Colonic mucosa (tissue), 4 donors: Measurements from ENCODE around the gene PCYOX1L. TPM values are rescaled to one million over a fixed set of nuclear protein-coding genes. Genes with fewer than 3 reads are reported as not detected.

Experiments used
- DNase-seq: peaks from one replicate; pipeline ENCODE4 v3.0.0-alpha.2; 2020
- H3K27ac ChIP-seq: fragments of 200-600 bp; one replicate; pipeline ENCODE4 v1.8.0; 2021
- H3K27me3 ChIP-seq: fragments of 200-600 bp; one replicate; pipeline ENCODE4 v1.8.0; 2021
- H3K36me3 ChIP-seq: fragments of 200-600 bp; one replicate; pipeline ENCODE4 v1.8.0; 2021
- H3K4me1 ChIP-seq: fragments of 200-600 bp; one replicate; pipeline ENCODE4 v1.8.0; 2021; ENCODE audit warnings: mild to moderate bottlenecking
- H3K4me3 ChIP-seq: fragments of 200-600 bp; one replicate; pipeline ENCODE4 v1.8.0; 2021
- H3K9ac ChIP-seq, 2 donors: one replicate each; pipeline ENCODE4 v1.7.0; 2013; ENCODE audit warnings: control low read depth in 2 of 2, low read depth in 2 of 2, low read length in 2 of 2
- H3K9me3 ChIP-seq: fragments of 200-600 bp; one replicate; pipeline ENCODE4 v1.8.0; 2021
- CTCF ChIP-seq: fragments of 200-600 bp; IDR thresholded peaks from one replicate; pipeline ENCODE4 v1.8.0; 2022; ENCODE audit warnings: antibody characterized with exemption, mild to moderate bottlenecking
- intact Hi-C: fragments of 100-400 bp; cut with DNase I; formaldehyde crosslinking; loops from one replicate; pipeline ENCODE4 v1.14.1; 2022
- total RNA-seq, 2 donors: library from RNA; stranded (reverse); fragmentation: NEBNext Ultra II Directional in 1 of 2; extraction: Animal tissue kit (Norgen Biotek cat#: 25700) in 1 of 2; gene quantifications; one replicate each; pipeline ENCODE4 v1.2.1, GENCODE V29; 2021
- donor health status: healthy.
- donor health status: DM: no; HTN: no; CAD: no.
- donor health status: DM: no; HTN: no; CAD: no.

The PCYOX1L gene
- total RNA-seq, 2 donors from 2014 or later: 4.0 to 10.1 TPM

DNA sequence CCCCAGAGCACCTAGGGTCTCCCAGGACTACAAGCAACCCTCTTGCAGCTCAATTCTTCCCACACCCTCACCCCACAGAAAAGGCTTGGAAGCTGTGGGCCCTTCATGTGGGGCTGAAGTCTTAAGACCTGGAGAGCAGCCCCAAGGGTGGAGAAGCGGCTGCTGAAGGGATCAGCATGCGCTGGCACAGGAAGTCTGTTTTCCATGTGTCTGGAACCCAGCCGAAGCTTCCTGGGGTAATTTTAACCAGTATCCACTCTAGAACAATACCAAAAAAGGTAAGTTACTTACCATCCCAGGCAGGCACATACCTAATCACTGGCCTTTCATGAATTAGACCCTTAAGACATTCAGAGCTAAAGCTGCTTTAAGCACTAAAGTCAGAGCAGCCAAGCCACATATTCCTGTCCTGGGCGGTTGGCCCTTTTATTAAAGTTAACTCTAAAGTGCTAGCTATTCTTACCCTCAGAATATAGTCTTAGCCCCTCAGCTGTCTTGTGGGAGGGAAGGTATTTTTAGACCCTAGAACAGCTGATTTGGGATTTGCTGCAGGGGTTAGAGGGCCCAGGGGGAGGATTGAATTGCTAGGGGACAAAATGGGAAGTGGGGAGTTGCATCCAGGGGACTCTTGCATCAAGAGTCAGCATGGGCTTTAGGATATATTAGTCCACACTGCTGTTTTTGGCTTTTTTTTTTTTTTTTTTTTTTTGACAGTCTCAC lies 14.4 kb downstream of the PCYOX1L start:
- H3K4me1 ChIP-seq: no peaks in the 10 kb centered on the region
- no peak overlapping the region for H3K27ac ChIP-seq
- no peaks in the 10 kb centered on the region for H3K27me3 ChIP-seq
- no peak overlapping the region for H3K4me3 ChIP-seq
- DNase-seq: no peak
- H3K9ac ChIP-seq: no peak overlapping the region
- no peaks in the 10 kb centered on the region for H3K36me3 ChIP-seq
- no peaks in the 10 kb centered on the region for H3K9me3 ChIP-seq
- TF ChIP-seq CTCF: no peak
- intact Hi-C loops: no loop called here

DNA sequence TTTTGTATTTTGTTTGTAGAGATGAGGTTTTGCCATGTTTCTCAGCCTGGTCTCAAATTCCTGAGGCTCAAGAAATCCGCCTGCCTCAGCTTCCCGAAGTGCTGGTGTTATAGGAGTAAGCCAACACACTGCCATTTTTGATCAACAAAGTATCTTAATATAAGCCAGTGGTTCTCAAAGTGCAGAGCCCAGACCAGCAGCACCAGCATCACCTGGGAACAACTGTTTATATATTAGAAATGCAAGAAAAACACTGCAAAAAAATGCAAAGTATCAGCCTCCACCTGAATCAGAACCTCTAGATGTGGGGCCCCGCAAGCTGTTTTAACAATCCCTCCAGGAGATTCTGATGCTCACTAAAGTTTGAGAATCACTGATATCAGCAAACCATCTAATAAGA lies 15.1 kb downstream of the PCYOX1L start:
- no peaks in the 10 kb centered on the region for H3K9me3 ChIP-seq
- no peak overlapping the region for H3K27ac ChIP-seq
- H3K27me3 ChIP-seq: no peaks in the 10 kb centered on the region
- no peak overlapping the region for H3K4me3 ChIP-seq
- no peak for DNase-seq
- H3K9ac ChIP-seq: no peak overlapping the region
- TF ChIP-seq CTCF: no peak
- H3K4me1 ChIP-seq: no peaks in the 10 kb centered on the region
- no peaks in the 10 kb centered on the region for H3K36me3 ChIP-seq
- intact Hi-C loops: no loop called here

GRCh38 chr5:149374303-149374702 lies 16.5 kb downstream of the PCYOX1L start:
- Histone ChIP-seq H3K36me3 (no peaks in the 10 kb centered on the region), H3K27ac (no peak overlapping the region), H3K27me3 (no peaks in the 10 kb centered on the region), H3K9ac (no peak overlapping the region), H3K4me1 (no peaks in the 10 kb centered on the region), H3K4me3 (no peak overlapping the region), H3K9me3 (no peaks in the 10 kb centered on the region)
- TF ChIP-seq CTCF: no peak
- intact Hi-C loops: no loop called here
- no peak for DNase-seq

DNA sequence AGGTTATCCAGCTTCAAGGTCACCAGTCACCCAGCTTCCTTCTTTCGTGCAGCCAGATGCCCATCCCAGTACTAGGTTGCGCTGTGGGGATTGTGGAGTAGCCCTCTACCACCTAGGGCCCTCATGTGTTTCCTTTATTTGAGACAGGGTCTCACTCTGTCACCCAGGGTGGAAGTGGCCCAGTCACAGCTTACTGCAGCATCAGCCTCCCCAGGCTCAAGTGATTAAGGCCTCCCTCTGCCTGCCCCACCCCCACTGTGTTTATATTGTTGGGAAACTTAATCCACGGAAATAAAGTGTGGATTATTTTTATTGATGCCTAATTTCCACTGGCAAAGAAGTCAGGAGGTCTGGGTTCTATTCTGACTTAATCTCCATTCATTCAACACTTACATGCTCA lies 17.0 kb downstream of the PCYOX1L start:
- no peak for TF ChIP-seq CTCF
- H3K4me1 ChIP-seq: no peaks in the 10 kb centered on the region
- H3K9ac ChIP-seq: no peak overlapping the region
- no peak overlapping the region for H3K4me3 ChIP-seq
- intact Hi-C loops: no loop called here
- H3K36me3 ChIP-seq: no peaks in the 10 kb centered on the region
- no peaks in the 10 kb centered on the region for H3K9me3 ChIP-seq
- no peak for DNase-seq
- H3K27ac ChIP-seq: no peak overlapping the region
- H3K27me3 ChIP-seq: no peaks in the 10 kb centered on the region

DNA sequence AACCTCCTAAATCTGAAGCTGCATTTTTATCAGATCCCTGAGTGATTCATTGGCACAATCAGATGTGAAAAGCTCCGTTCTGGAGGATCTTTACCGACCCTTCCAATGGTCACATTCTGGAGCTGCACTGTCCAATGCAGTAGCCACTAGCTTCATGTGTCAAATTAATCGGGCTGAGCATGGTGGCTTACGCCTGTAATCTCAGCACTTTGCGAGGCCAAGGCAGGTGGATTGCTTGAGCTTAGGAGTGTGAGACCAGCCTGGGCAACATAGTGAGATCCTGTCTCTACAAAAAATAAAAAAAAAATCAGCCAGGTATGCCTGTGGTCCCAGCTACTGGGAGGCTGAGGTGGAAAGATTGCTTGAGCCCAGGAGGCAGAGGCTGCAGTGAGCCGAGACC lies 17.6 kb downstream of the PCYOX1L start:
- intact Hi-C loops: no loop called here
- no peak for TF ChIP-seq CTCF
- Histone ChIP-seq H3K27ac (no peak overlapping the region), H3K9me3 (no peaks in the 10 kb centered on the region), H3K27me3 (no peaks in the 10 kb centered on the region), H3K4me1 (no peaks in the 10 kb centered on the region), H3K36me3 (no peaks in the 10 kb centered on the region), H3K4me3 (no peak overlapping the region), H3K9ac (no peak overlapping the region)
- DNase-seq: no peak
